ENCODE measurements around the gene ADGRG7.
"Not testable (repeated sequence)": the region's sequence is repeated elsewhere in the genome, so short reads cannot be mapped to it uniquely, and the experiment has no call there.

ADGRG7 gene

GRCh38 chr3:100640633-100641032 lies 31.2 kb downstream of the ADGRG7 start:
- Histone ChIP-seq H3K27ac (ENCODE audit: insufficient read depth, low read length, poor library complexity, severe bottlenecking) (no peak overlapping the region), H3K4me1 (ENCODE audit: control insufficient read depth, insufficient read depth, low read length, poor library complexity, severe bottlenecking) (no peaks in the 10 kb centered on the region), H3K9me3 (ENCODE audit: control insufficient read depth, low read length) (no peaks in the 10 kb centered on the region), H3K27me3 (replicated peaks; ENCODE audit: control insufficient read depth, insufficient read depth, low read length, poor library complexity, severe bottlenecking) (no peaks in the 10 kb centered on the region), H3K36me3 (ENCODE audit: control insufficient read depth, insufficient read depth, low read length) (no peaks in the 10 kb centered on the region), H3K4me3 (ENCODE audit: insufficient read depth, low read depth, low read length, poor library complexity, severe bottlenecking) (no peak overlapping the region)
- no peak for DNase-seq

- no peaks in the 10 kb centered on the region for H3K27me3 ChIP-seq (replicated peaks; ENCODE audit: control insufficient read depth, insufficient read depth, low read length, poor library complexity, severe bottlenecking)
- H3K4me1 ChIP-seq (ENCODE audit: control insufficient read depth, insufficient read depth, low read length, poor library complexity, severe bottlenecking), result no peaks in the 10 kb centered on the region
- no peaks in the 10 kb centered on the region for H3K9me3 ChIP-seq (ENCODE audit: control insufficient read depth, low read length)
- no peak overlapping the region for H3K4me3 ChIP-seq (ENCODE audit: insufficient read depth, low read depth, low read length, poor library complexity, severe bottlenecking)
- H3K27ac ChIP-seq (ENCODE audit: insufficient read depth, low read length, poor library complexity, severe bottlenecking), result no peak overlapping the region
- no peaks in the 10 kb centered on the region for H3K36me3 ChIP-seq (ENCODE audit: control insufficient read depth, insufficient read depth, low read length)
- no peak for DNase-seq
Observed at GRCh38 chr3:100641471-100642032, 32.2 kb downstream of the ADGRG7 start.

GRCh38 chr3:100645913-100646312 lies 36.5 kb downstream of the ADGRG7 start:
- Histone ChIP-seq H3K4me3 (ENCODE audit: insufficient read depth, low read depth, low read length, poor library complexity, severe bottlenecking) (no peak overlapping the region), H3K27ac (ENCODE audit: insufficient read depth, low read length, poor library complexity, severe bottlenecking) (no peak overlapping the region), H3K4me1 (ENCODE audit: control insufficient read depth, insufficient read depth, low read length, poor library complexity, severe bottlenecking) (no peaks in the 10 kb centered on the region), H3K27me3 (replicated peaks; ENCODE audit: control insufficient read depth, insufficient read depth, low read length, poor library complexity, severe bottlenecking) (no peaks in the 10 kb centered on the region), H3K9me3 (ENCODE audit: control insufficient read depth, low read length) (no peaks in the 10 kb centered on the region), H3K36me3 (ENCODE audit: control insufficient read depth, insufficient read depth, low read length) (no peaks in the 10 kb centered on the region)
- DNase-seq, result no peak

- Histone ChIP-seq H3K4me1 (ENCODE audit: control insufficient read depth, insufficient read depth, low read length, poor library complexity, severe bottlenecking) (no peaks in the 10 kb centered on the region), H3K27me3 (replicated peaks; ENCODE audit: control insufficient read depth, insufficient read depth, low read length, poor library complexity, severe bottlenecking) (no peaks in the 10 kb centered on the region), H3K9me3 (ENCODE audit: control insufficient read depth, low read length) (no peaks in the 10 kb centered on the region), H3K4me3 (ENCODE audit: insufficient read depth, low read depth, low read length, poor library complexity, severe bottlenecking) (no peak overlapping the region), H3K27ac (ENCODE audit: insufficient read depth, low read length, poor library complexity, severe bottlenecking) (no peak overlapping the region), H3K36me3 (ENCODE audit: control insufficient read depth, insufficient read depth, low read length) (no peaks in the 10 kb centered on the region)
- DNase-seq, result no peak
Observed at GRCh38 chr3:100647171-100647570, 37.8 kb downstream of the ADGRG7 start.

- Histone ChIP-seq H3K36me3 (ENCODE audit: control insufficient read depth, insufficient read depth, low read length) (no peaks in the 10 kb centered on the region), H3K27ac (ENCODE audit: insufficient read depth, low read length, poor library complexity, severe bottlenecking) (no peak overlapping the region), H3K9me3 (ENCODE audit: control insufficient read depth, low read length) (no peaks in the 10 kb centered on the region), H3K27me3 (replicated peaks; ENCODE audit: control insufficient read depth, insufficient read depth, low read length, poor library complexity, severe bottlenecking) (no peaks in the 10 kb centered on the region), H3K4me1 (ENCODE audit: control insufficient read depth, insufficient read depth, low read length, poor library complexity, severe bottlenecking) (no peaks in the 10 kb centered on the region), H3K4me3 (ENCODE audit: insufficient read depth, low read depth, low read length, poor library complexity, severe bottlenecking) (no peak overlapping the region)
- DNase-seq, result no peak
Observed at GRCh38 chr3:100647657-100648056, 38.3 kb downstream of the ADGRG7 start.

- H3K27ac ChIP-seq (ENCODE audit: insufficient read depth, low read length, poor library complexity, severe bottlenecking), result no peak overlapping the region
- H3K27me3 ChIP-seq (replicated peaks; ENCODE audit: control insufficient read depth, insufficient read depth, low read length, poor library complexity, severe bottlenecking), result no peaks in the 10 kb centered on the region
- no peaks in the 10 kb centered on the region for H3K36me3 ChIP-seq (ENCODE audit: control insufficient read depth, insufficient read depth, low read length)
- H3K9me3 ChIP-seq (ENCODE audit: control insufficient read depth, low read length), result no peaks in the 10 kb centered on the region
- DNase-seq, result no peak
- H3K4me3 ChIP-seq (ENCODE audit: insufficient read depth, low read depth, low read length, poor library complexity, severe bottlenecking), result no peak overlapping the region
- no peaks in the 10 kb centered on the region for H3K4me1 ChIP-seq (ENCODE audit: control insufficient read depth, insufficient read depth, low read length, poor library complexity, severe bottlenecking)
Observed at GRCh38 chr3:100650651-100651619, 41.5 kb downstream of the ADGRG7 start.

GRCh38 chr3:100653604-100654294 lies 44.3 kb downstream of the ADGRG7 start:
- no peak for DNase-seq
- Histone ChIP-seq H3K36me3 (ENCODE audit: control insufficient read depth, insufficient read depth, low read length) (no peaks in the 10 kb centered on the region), H3K4me3 (ENCODE audit: insufficient read depth, low read depth, low read length, poor library complexity, severe bottlenecking) (no peak overlapping the region), H3K4me1 (ENCODE audit: control insufficient read depth, insufficient read depth, low read length, poor library complexity, severe bottlenecking) (no peaks in the 10 kb centered on the region), H3K27me3 (replicated peaks; ENCODE audit: control insufficient read depth, insufficient read depth, low read length, poor library complexity, severe bottlenecking) (no peaks in the 10 kb centered on the region), H3K27ac (ENCODE audit: insufficient read depth, low read length, poor library complexity, severe bottlenecking) (no peak overlapping the region), H3K9me3 (ENCODE audit: control insufficient read depth, low read length) (no peaks in the 10 kb centered on the region)

- Histone ChIP-seq H3K4me1 (ENCODE audit: control insufficient read depth, insufficient read depth, low read length, poor library complexity, severe bottlenecking) (no peaks in the 10 kb centered on the region), H3K36me3 (ENCODE audit: control insufficient read depth, insufficient read depth, low read length) (no peaks in the 10 kb centered on the region), H3K4me3 (ENCODE audit: insufficient read depth, low read depth, low read length, poor library complexity, severe bottlenecking) (no peak overlapping the region), H3K27ac (ENCODE audit: insufficient read depth, low read length, poor library complexity, severe bottlenecking) (no peak overlapping the region), H3K9me3 (ENCODE audit: control insufficient read depth, low read length) (no peaks in the 10 kb centered on the region), H3K27me3 (replicated peaks; ENCODE audit: control insufficient read depth, insufficient read depth, low read length, poor library complexity, severe bottlenecking) (no peaks in the 10 kb centered on the region)
- DNase-seq, result no peak
Observed at GRCh38 chr3:100656945-100657344, 47.5 kb downstream of the ADGRG7 start.

- not testable (repeated sequence) for H3K36me3 ChIP-seq (ENCODE audit: control insufficient read depth, insufficient read depth, low read length); H3K27me3 ChIP-seq (replicated peaks; ENCODE audit: control insufficient read depth, insufficient read depth, low read length, poor library complexity, severe bottlenecking); DNase-seq; H3K4me1 ChIP-seq (ENCODE audit: control insufficient read depth, insufficient read depth, low read length, poor library complexity, severe bottlenecking); H3K27ac ChIP-seq (ENCODE audit: insufficient read depth, low read length, poor library complexity, severe bottlenecking); H3K4me3 ChIP-seq (ENCODE audit: insufficient read depth, low read depth, low read length, poor library complexity, severe bottlenecking); H3K9me3 ChIP-seq (ENCODE audit: control insufficient read depth, low read length)
Observed at GRCh38 chr3:100661294-100661693, 51.9 kb downstream of the ADGRG7 start.

All from effector memory CD4-positive, alpha-beta T cell (primary cell).